BLaER1 treated with 17β-estradiol and CSF1 and Interleukin-3, amounts not matched to agents 10 nM and 100 nM (cell line): ENCODE data around the gene C1orf116.
A peak's percentile ranks its signal among the peaks of the same experiment; 100 is the strongest.

Experiments used
- H3K27ac ChIP-seq, 11 experiments: shearing (Covaris generic); formaldehyde crosslinking; 2 replicates each; pipeline ENCODE4 v1.8.1; 2022
- H3K27me3 ChIP-seq, 11 experiments: shearing (Covaris generic); formaldehyde crosslinking; 2 replicates each; pipeline ENCODE4 v1.8.1; 2022
- H3K36me3 ChIP-seq, 11 experiments: shearing (Covaris generic); formaldehyde crosslinking; 2 replicates each; pipeline ENCODE4 v1.8.1; 2022
- H3K4me1 ChIP-seq, 10 experiments: shearing (Covaris generic); formaldehyde crosslinking; 2 replicates each; pipeline ENCODE4 v1.8.1; 2022
- H3K4me2 ChIP-seq, 11 experiments: shearing (Covaris generic); formaldehyde crosslinking; 2 replicates each; pipeline ENCODE4 v1.8.1; 2022
- H3K4me3 ChIP-seq, 10 experiments: shearing (Covaris generic); formaldehyde crosslinking; 2 replicates each; pipeline ENCODE4 v1.8.1; 2022
- H3K9ac ChIP-seq, 11 experiments: shearing (Covaris generic); formaldehyde crosslinking; 2 replicates each; pipeline ENCODE4 v1.8.1; 2022
- H3K9me3 ChIP-seq, 11 experiments: shearing (Covaris generic); formaldehyde crosslinking; replicated peaks in 1 of 11; 2 replicates each; pipeline ENCODE4 v1.8.1; 2022
- H4K20me1 ChIP-seq, 11 experiments: shearing (Covaris generic); formaldehyde crosslinking; 2 replicates each; pipeline ENCODE4 v1.8.1; 2022
- Cebpa-rat ChIP-seq, 11 experiments: shearing (Covaris generic); IDR thresholded peaks; 2 replicates each; pipeline ENCODE4 v1.8.1; 2022

Gene C1orf116

GRCh38 chr1:207052911-207053769, 20.6 kb upstream of the C1orf116 start, which contains the start of gene PFKFB2:
Gene PFKFB2, plus strand, starts transcription at chr1:207053275. Its CDS starts 1,443 bp downstream, at chr1:207054718.
- Histone ChIP-seq H3K4me2 (peak within 1 kb of the TSS in 3 of 11 experiments; percentile 29 to 73 (median 66); a peak in 4 of 22 replicates), H3K27ac (peak within 1 kb of the TSS in 1 of 11 experiments; percentile 17; a peak in 1 of 22 replicates), H3K9ac (no peak within 1 kb of the TSS), H3K27me3 (peaks cover 0 to 11% (median 6%) of the 10 kb centered on the region in 11 experiments; a peak in 11 of 22 replicates), H3K4me3 (no peak within 1 kb of the TSS), H3K9me3 (peaks cover 0 to 34% (median 29%) of the 10 kb centered on the region in 11 experiments; a peak in 20 of 22 replicates), H3K4me1 (peaks cover 0 to 16% (median 0%) of the 10 kb centered on the region in 10 experiments; a peak in 7 of 20 replicates), H3K36me3 (no peaks in the 10 kb centered on the region), H4K20me1 (no peaks in the 10 kb centered on the region)
- no peak for TF ChIP-seq Cebpa-rat (IDR thresholded peaks at IDR 0.05)

- Histone ChIP-seq H3K9ac (no peak within 1 kb of the TSS), H3K4me3 (no peak within 1 kb of the TSS), H3K4me2 (no peak within 1 kb of the TSS), H3K4me1 (peaks cover 0 to 16% (median 0%) of the 10 kb centered on the region in 10 experiments; a peak in 7 of 20 replicates), H4K20me1 (no peaks in the 10 kb centered on the region), H3K27me3 (peaks cover 0 to 11% (median 6%) of the 10 kb centered on the region in 11 experiments; a peak in 11 of 22 replicates), H3K27ac (no peak within 1 kb of the TSS), H3K9me3 (peaks cover 0 to 34% (median 29%) of the 10 kb centered on the region in 11 experiments; a peak in 20 of 22 replicates), H3K36me3 (no peaks in the 10 kb centered on the region)
- no peak for TF ChIP-seq Cebpa-rat (IDR thresholded peaks at IDR 0.05)
Measured at GRCh38 chr1:207051191-207051943, 18.8 kb upstream of the C1orf116 start, which contains the start of gene YOD1. Gene YOD1, minus strand, starts transcription at chr1:207051208. Its CDS starts 178 bp downstream, at chr1:207051030.

- no peak overlapping the region for H3K4me2 ChIP-seq
- no peak overlapping the region for H3K9ac ChIP-seq
- no peaks in the 10 kb centered on the region for H4K20me1 ChIP-seq
- no peak overlapping the region for H3K27ac ChIP-seq
- H3K4me3 ChIP-seq, result no peak overlapping the region
- H3K36me3 ChIP-seq, result no peaks in the 10 kb centered on the region
- peaks cover 0 to 34% (median 29%) of the 10 kb centered on the region in 11 experiments; a peak in 20 of 22 replicates for H3K9me3 ChIP-seq
- H3K4me1 ChIP-seq, result peaks cover 0 to 16% (median 0%) of the 10 kb centered on the region in 10 experiments; a peak in 7 of 20 replicates
- H3K27me3 ChIP-seq, result peaks cover 0 to 11% (median 6%) of the 10 kb centered on the region in 11 experiments; a peak in 11 of 22 replicates
- TF ChIP-seq Cebpa-rat (IDR thresholded peaks at IDR 0.05), result no peak
Measured at GRCh38 chr1:207050480-207051190, 18.1 kb upstream of the C1orf116 start.

DNA sequence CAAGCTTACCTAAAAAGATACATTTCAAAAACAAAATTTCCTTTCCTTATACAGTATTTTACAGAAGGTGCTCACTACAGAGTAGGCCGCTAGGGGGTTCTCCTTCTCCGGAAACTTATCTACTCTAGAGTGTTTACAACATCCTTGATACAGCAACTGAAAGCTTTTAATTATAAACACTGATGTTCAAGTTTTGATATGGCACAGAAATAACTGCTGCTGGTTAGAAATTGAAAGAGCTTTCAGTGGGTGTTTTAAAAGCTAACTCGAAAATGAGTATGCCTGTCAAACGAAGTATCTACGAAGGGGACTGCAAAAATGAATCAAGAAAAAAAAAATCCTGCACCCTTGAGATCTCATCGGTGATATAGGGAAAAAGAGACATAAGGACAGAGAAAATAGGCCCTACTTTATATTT, 17.4 kb upstream of the C1orf116 start:
- Histone ChIP-seq H3K4me2 (no peak overlapping the region), H4K20me1 (no peaks in the 10 kb centered on the region), H3K27ac (no peak overlapping the region), H3K4me3 (no peak overlapping the region), H3K27me3 (peaks cover 0 to 11% (median 6%) of the 10 kb centered on the region in 11 experiments; a peak in 11 of 22 replicates), H3K4me1 (peaks cover 0 to 12% (median 0%) of the 10 kb centered on the region in 10 experiments; a peak in 7 of 20 replicates), H3K9me3 (peaks cover 0 to 34% (median 29%) of the 10 kb centered on the region in 11 experiments; a peak in 20 of 22 replicates), H3K36me3 (no peaks in the 10 kb centered on the region), H3K9ac (no peak overlapping the region)
- no peak for TF ChIP-seq Cebpa-rat (IDR thresholded peaks at IDR 0.05)

DNA sequence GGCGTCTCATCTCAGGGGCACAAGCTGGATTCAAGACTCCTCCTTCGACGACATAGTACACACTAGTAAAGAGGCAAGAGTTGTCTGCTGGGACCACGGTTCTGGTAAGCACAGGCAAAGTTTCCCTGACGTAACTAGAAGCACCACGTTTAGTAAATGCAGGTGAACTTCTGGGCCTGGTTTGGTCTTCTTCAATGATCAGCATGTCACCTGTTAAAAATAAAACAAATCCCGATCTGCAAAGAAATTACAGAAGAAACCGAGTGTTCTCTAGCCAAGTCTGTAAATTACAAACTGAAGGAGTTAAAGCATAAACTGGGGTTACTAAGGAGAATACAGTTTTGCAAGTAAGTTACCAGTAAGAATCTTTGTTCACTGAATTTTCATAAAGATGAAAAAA, 17.0 kb upstream of the C1orf116 start:
- no peaks in the 10 kb centered on the region for H3K36me3 ChIP-seq
- H3K27me3 ChIP-seq, result peaks cover 0 to 11% (median 6%) of the 10 kb centered on the region in 11 experiments; a peak in 11 of 22 replicates
- H4K20me1 ChIP-seq, result no peaks in the 10 kb centered on the region
- peaks cover 0 to 7% (median 0%) of the 10 kb centered on the region in 10 experiments; a peak in 5 of 20 replicates for H3K4me1 ChIP-seq
- no peak overlapping the region for H3K9ac ChIP-seq
- no peak overlapping the region for H3K4me3 ChIP-seq
- peaks cover 0 to 34% (median 29%) of the 10 kb centered on the region in 11 experiments; a peak in 20 of 22 replicates for H3K9me3 ChIP-seq
- H3K4me2 ChIP-seq, result no peak overlapping the region
- no peak for TF ChIP-seq Cebpa-rat (IDR thresholded peaks at IDR 0.05)
- no peak overlapping the region for H3K27ac ChIP-seq

DNA sequence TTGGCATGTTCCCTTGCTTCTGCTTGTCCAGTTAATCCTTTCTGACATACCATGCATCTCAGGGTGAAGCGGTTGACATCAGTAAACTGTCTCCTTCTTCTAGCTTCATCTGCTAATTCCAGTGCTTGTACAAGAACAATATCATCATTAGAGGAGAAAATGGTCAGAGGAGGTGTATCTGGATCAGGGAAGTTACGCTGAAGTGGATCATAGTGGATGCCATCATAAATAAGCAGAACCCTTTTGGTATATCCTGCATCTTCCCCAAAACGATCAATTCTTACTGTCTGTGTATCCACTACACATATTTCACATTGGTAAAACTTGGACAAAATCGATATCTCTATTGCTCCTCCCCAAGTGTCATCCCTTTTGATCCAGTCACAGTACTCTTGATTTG, 16.5 kb upstream of the C1orf116 start:
- Histone ChIP-seq H3K4me1 (peaks cover 0 to 3% (median 0%) of the 10 kb centered on the region in 10 experiments; a peak in 5 of 20 replicates), H3K36me3 (no peaks in the 10 kb centered on the region), H3K4me2 (no peak overlapping the region), H3K9ac (no peak overlapping the region), H3K27ac (no peak overlapping the region), H3K9me3 (peaks cover 0 to 34% (median 29%) of the 10 kb centered on the region in 11 experiments; a peak in 20 of 22 replicates), H4K20me1 (no peaks in the 10 kb centered on the region), H3K4me3 (no peak overlapping the region), H3K27me3 (peaks cover 0 to 11% (median 6%) of the 10 kb centered on the region in 11 experiments; a peak in 11 of 22 replicates)
- TF ChIP-seq Cebpa-rat (IDR thresholded peaks at IDR 0.05), result no peak

DNA sequence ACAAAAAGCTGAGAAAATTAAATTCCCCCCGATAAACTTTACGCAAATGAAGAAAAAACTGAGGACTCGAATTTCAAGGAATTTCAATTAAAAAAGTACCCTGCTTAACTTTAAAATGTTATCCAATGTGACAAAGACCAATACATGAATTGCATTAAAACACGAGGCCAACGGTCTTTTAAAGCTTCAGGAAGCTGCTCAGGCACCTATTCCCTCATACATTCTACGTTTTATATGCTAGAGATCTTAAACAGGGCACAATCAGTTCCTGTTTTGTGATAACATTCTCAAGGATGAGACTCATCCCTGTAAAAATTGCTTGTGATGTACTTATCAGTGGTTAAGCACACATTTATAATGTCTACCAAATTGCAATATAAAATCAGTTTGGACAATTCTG, 15.5 kb upstream of the C1orf116 start:
- H3K4me3 ChIP-seq, result no peak overlapping the region
- no peaks in the 10 kb centered on the region for H4K20me1 ChIP-seq
- H3K9me3 ChIP-seq, result peaks cover 0 to 28% (median 24%) of the 10 kb centered on the region in 11 experiments; a peak in 20 of 22 replicates
- no peak overlapping the region for H3K4me2 ChIP-seq
- peaks cover 0 to 11% (median 6%) of the 10 kb centered on the region in 11 experiments; a peak in 11 of 22 replicates for H3K27me3 ChIP-seq
- no peak overlapping the region for H3K27ac ChIP-seq
- no peaks in the 10 kb centered on the region for H3K36me3 ChIP-seq
- no peaks in the 10 kb centered on the region for H3K4me1 ChIP-seq
- TF ChIP-seq Cebpa-rat (IDR thresholded peaks at IDR 0.05), result no peak
- H3K9ac ChIP-seq, result no peak overlapping the region

GRCh38 chr1:207047505-207047904, 14.9 kb upstream of the C1orf116 start:
- Histone ChIP-seq H4K20me1 (no peaks in the 10 kb centered on the region), H3K4me3 (no peak overlapping the region), H3K27me3 (peaks cover 0 to 11% (median 6%) of the 10 kb centered on the region in 11 experiments; a peak in 11 of 22 replicates), H3K4me2 (no peak overlapping the region), H3K4me1 (no peaks in the 10 kb centered on the region), H3K9me3 (peaks cover 0 to 23% (median 18%) of the 10 kb centered on the region in 11 experiments; a peak in 18 of 22 replicates), H3K9ac (no peak overlapping the region), H3K27ac (no peak overlapping the region), H3K36me3 (no peaks in the 10 kb centered on the region)
- no peak for TF ChIP-seq Cebpa-rat (IDR thresholded peaks at IDR 0.05)
